Smooth muscle cell (in vitro differentiated cells): ENCODE results near the gene ZNF765. TPM values are rescaled to one million over a fixed set of nuclear protein-coding genes. Genes with fewer than 3 reads are reported as not detected.

Experiments used
- DNase-seq: peaks from one replicate; lab custom pipeline; 2025; ENCODE audit not compliant: unreplicated experiment; lab: John Stamatoyannopoulos, UW
- H2AFZ ChIP-seq: fragments of 200-600 bp; sonication (generic); 2 replicates; pipeline ENCODE4 v1.6.0; 2016; ENCODE audit warnings: antibody characterized with exemption, low read depth, mild to moderate bottlenecking
- H3F3A ChIP-seq: fragments of 200-600 bp; sonication (generic); 2 replicates; pipeline ENCODE4 v1.6.0; 2017; ENCODE audit warnings: antibody characterized with exemption, low read depth
- H3K27ac ChIP-seq: fragments of 200-600 bp; sonication (generic); 2 replicates; pipeline ENCODE4 v1.5.1; 2016; ENCODE audit warnings: low read depth, mild to moderate bottlenecking
- H3K27me3 ChIP-seq: fragments of 200-600 bp; sonication (generic); 2 replicates; pipeline ENCODE4 v1.6.1; 2016; ENCODE audit warnings: low read depth, mild to moderate bottlenecking
- H3K36me3 ChIP-seq: fragments of 200-600 bp; sonication (generic); 2 replicates; pipeline ENCODE4 v1.5.1; 2016; ENCODE audit warnings: low read depth
- H3K4me1 ChIP-seq: fragments of 200-600 bp; sonication (generic); 2 replicates; pipeline ENCODE4 v1.5.1; 2016; ENCODE audit warnings: low read depth
- H3K4me2 ChIP-seq: fragments of 200-600 bp; sonication (generic); 2 replicates; pipeline ENCODE4 v1.6.0; 2016; ENCODE audit warnings: mild to moderate bottlenecking
- H3K4me3 ChIP-seq: fragments of 200-600 bp; sonication (generic); 2 replicates; pipeline ENCODE4 v1.5.1; 2016; ENCODE audit warnings: mild to moderate bottlenecking
- H3K79me2 ChIP-seq: fragments of 200-600 bp; sonication (generic); 2 replicates; pipeline ENCODE4 v1.6.0; 2016; ENCODE audit warnings: low read depth, mild to moderate bottlenecking
- H3K9ac ChIP-seq: fragments of 200-600 bp; sonication (generic); 2 replicates; pipeline ENCODE4 v1.6.0; 2016; ENCODE audit warnings: low read depth
- H3K9me3 ChIP-seq: fragments of 200-600 bp; sonication (generic); replicated peaks from 2 replicates; pipeline ENCODE4 v1.5.1; 2016; ENCODE audit warnings: low read depth
- H4K20me1 ChIP-seq: fragments of 200-600 bp; sonication (generic); 2 replicates; pipeline ENCODE4 v1.6.0; 2016; ENCODE audit warnings: low read depth
- CTCF ChIP-seq: fragments of 200-600 bp; sonication (generic); IDR thresholded peaks from 2 replicates; pipeline ENCODE4 v1.5.1; 2017; ENCODE audit warnings: borderline replicate concordance, mild to moderate bottlenecking, antibody characterized with exemption; ENCODE audit not compliant: insufficient read depth, poor library complexity, severe bottlenecking
- WGBS: methylation state at CpG from one replicate; pipeline ENCODE4 v1.1.7; 2016; ENCODE audit warnings: low lambda C conversion rate; 5-methylcytosine and 5-hydroxymethylcytosine counted together
- polyA plus RNA-seq: library from polyadenylated mRNA; unstranded; fragments of >200 nt; fragmentation: Nextera tagmentation; extraction: Ambion mirVana; gene quantifications from 2 replicates; pipeline ENCODE4 v1.2.1, GENCODE V29; 2016
- total RNA-seq: library from RNA; depleted of rRNA; stranded (reverse); fragments of >200 nt; gene quantifications from 2 replicates; pipeline ENCODE4 v1.2.3, GENCODE V29; 2014

ZNF765 gene
- total and polyA plus RNA-seq, 2 experiments from 2014 or later, result 3.8 to 7.7 TPM

GRCh38 chr19:53365134-53365898 is 29.6 kb upstream of the ZNF765 start, which contains the start of gene ZNF525:
Gene ZNF525, plus strand, starts transcription at chr19:53365705. Its CDS starts 6,577 bp downstream, at chr19:53372282.
- no peaks in the 10 kb centered on the region for H3K4me1 ChIP-seq
- no peaks in the 10 kb centered on the region for H3K36me3 ChIP-seq
- no peaks in the 10 kb centered on the region for H3K9me3 ChIP-seq
- H3K27ac ChIP-seq, result peak within 1 kb of the TSS; percentile 29
- H3K27me3 ChIP-seq, result no peaks in the 10 kb centered on the region
- H3F3A ChIP-seq, result peaks cover 4% of the 10 kb centered on the region
- H3K9ac ChIP-seq, result peak within 1 kb of the TSS; percentile 54
- H3K79me2 ChIP-seq, result peaks cover 24% of the 10 kb centered on the region
- 2% methylated on average over 44 of the region's 45 CpGs for WGBS
- peak within 1 kb of the TSS; percentile 91 for H3K4me2 ChIP-seq
- no peaks in the 10 kb centered on the region for H4K20me1 ChIP-seq
- H3K4me3 ChIP-seq, result peak within 1 kb of the TSS; percentile 82
- DNase-seq, result peak; percentile 42
- H2AFZ ChIP-seq, result peak within 1 kb of the TSS; percentile 92
- TF ChIP-seq CTCF, result no peak

- Histone ChIP-seq H3K4me2 (peak overlapping the region; percentile 91), H4K20me1 (no peaks in the 10 kb centered on the region), H3K79me2 (peaks cover 24% of the 10 kb centered on the region), H3K9me3 (no peaks in the 10 kb centered on the region), H3K4me3 (peak overlapping the region; percentile 82), H3K9ac (peak overlapping the region; percentile 54), H3K36me3 (no peaks in the 10 kb centered on the region), H3K4me1 (no peaks in the 10 kb centered on the region), H3F3A (peaks cover 4% of the 10 kb centered on the region), H2AFZ (peak overlapping the region; percentile 92), H3K27ac (peak overlapping the region; percentile 29), H3K27me3 (no peaks in the 10 kb centered on the region)
- 1% methylated on average over 26 of the region's 32 CpGs for WGBS
- peak; percentile 28 for DNase-seq
- TF ChIP-seq CTCF, result no peak
Observed at GRCh38 chr19:53365899-53366493, 29.0 kb upstream of the ZNF765 start.

GRCh38 chr19:53372196-53372595 is 22.8 kb upstream of the ZNF765 start:
- no peaks in the 10 kb centered on the region for H3F3A ChIP-seq
- no peak overlapping the region for H3K9ac ChIP-seq
- peaks cover 21% of the 10 kb centered on the region for H3K79me2 ChIP-seq
- no peaks in the 10 kb centered on the region for H4K20me1 ChIP-seq
- peak overlapping the region; percentile 5 for H3K27ac ChIP-seq
- DNase-seq, result no peak
- no peak overlapping the region for H2AFZ ChIP-seq
- no peak overlapping the region for H3K4me3 ChIP-seq
- no peaks in the 10 kb centered on the region for H3K9me3 ChIP-seq
- H3K27me3 ChIP-seq, result no peaks in the 10 kb centered on the region
- 80% methylated on average over 4 of the region's 4 CpGs for WGBS
- no peak overlapping the region for H3K4me2 ChIP-seq
- H3K36me3 ChIP-seq, result peaks cover 5% of the 10 kb centered on the region
- no peaks in the 10 kb centered on the region for H3K4me1 ChIP-seq
- no peak for TF ChIP-seq CTCF
